GM18519 (cell line): ENCODE measurements around the gene HUWE1.
"Not testable (repeated sequence)": the region's sequence is repeated elsewhere in the genome, so short reads cannot be mapped to it uniquely, and the experiment has no call there.

Experiments used
- ATAC-seq: cut with Tn5 transposase; IDR thresholded peaks from one replicate; pipeline ENCODE4 v1.9.1; 2021; ENCODE audit warnings: mild to moderate bottlenecking, moderate library complexity; ENCODE audit not compliant: unreplicated experiment, low FRiP score

HUWE1 gene

DNA sequence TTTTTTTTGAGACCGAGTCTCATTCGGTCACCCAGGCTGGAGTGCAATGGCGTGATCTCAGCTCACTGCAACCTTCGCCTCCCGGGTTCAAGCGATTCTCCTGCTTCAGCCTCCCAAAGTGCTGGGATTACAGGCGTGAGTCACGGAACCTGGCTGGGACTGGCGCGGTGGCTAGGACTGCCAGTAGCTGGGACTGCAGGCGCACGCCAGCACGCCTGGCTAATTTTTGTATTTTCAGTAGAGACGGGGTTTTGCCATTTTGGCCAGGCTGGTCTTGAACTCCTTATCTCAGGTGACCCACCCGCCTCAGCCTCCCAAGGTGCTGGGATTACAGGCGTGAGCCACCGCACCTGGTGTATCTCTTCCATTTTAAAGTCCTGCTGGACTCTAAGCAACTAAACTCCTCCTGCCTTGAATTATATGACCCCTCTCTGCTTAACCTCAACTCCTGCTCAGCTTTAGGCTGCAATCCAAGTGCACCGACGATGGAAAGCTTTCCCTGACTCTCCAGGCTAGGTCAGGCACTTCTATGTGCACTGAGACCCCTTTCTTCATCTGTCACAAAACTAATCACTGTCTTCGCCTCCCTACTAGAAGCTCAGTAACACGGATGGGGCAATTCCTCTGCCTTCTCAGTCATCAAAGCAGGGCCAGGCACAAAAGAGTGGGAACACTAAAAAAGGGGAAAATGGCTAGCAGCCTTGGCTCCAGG lies 155.1 kb downstream of the HUWE1 start:
- not testable (repeated sequence) for ATAC-seq

DNA sequence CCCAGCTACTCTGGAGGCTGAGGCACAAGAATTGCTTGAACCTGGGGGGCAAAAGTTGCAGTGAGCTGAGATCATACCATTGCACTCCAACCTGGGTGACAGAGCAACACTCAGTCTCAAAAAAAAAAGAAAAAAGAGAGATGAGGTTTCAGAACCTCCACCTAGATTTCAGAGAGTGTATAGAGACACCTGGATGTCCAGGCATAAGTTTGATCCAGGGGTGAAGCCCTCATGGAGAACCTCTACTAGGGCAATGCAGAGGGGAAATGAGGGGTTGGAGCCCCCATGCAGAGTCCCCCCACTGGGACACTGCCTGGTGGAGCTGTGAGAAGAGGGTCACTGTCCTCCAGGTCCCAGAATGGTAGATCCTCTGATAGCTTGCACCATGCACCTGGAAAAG lies 159.5 kb downstream of the HUWE1 start:
- ATAC-seq: no peak

DNA sequence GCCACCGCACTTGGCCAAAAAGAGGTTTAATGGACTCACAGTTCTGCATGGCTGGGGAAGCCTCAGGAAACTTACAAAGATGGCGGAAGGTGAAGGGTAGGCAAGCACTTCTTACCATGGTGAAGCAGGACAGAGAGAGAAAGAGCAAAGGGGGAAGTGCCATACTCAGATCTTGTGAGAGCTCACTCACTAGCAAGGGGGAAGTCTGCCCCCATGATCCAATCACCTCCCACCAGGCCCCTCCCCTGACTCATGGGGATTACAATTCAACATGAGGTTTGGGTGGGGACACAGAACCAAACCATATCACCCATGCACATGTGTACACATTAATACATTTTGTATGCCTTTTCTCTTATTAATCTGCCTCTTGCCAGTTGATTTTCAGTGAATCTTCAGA lies 175.2 kb downstream of the HUWE1 start:
- no peak for ATAC-seq

DNA sequence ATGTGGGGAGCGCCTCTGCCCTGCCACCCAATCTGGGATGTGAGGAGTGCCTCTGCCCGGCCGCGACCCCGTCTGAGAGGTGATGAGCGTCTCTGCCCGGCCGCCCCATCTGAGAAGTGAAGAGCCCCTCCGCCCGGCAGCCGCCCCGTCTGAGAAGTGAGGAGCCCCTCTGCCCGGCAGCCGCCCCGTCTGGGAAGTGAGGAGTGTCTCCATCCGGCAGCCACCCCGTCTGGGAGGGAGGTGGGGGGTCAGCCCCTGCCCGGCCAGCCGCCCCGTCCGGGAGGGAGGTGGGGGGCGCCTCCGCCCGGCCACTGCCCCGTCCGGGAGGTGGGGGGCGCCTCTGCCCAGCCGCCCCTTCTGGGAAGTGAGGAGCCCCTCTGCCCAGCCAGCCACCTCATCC lies 182.5 kb downstream of the HUWE1 start:
- not testable (repeated sequence) for ATAC-seq

DNA sequence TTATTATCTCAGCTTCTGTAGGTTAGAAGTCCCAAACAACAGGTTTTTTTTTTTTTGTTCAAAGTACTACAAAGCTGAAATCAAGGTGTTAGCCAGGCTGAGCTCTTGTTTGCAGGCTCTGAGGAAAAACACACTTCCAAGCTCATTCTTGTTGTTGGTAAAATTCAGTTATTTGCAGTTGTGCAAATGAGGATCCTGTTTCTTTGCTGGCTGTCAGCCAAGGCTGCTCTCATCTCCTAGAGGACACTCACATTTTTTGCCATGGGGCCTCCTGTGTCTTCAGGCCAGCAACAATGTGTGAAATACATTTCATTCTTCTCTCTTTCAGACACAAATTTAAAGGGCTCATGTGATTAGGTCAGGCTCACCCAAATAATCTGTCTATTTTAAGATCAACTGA lies 192.1 kb downstream of the HUWE1 start:
- no peak for ATAC-seq

DNA sequence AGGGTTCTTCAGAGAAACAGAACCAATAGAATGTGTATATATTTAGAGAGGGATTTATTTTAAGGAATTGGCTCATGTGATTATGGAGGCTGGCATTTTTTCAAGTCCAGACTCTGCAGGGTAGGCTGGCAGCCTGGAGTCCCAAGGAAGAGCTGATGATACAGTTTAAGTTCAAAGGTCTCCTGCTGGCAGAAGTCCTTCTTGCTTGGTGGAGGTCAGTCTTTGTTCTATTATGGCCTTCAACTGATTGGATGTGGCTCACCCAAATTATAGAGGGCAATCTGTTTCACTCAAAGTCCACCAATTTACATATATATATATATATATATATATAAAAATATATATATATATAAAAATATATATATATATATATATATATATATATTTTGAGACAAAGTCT lies 200.2 kb downstream of the HUWE1 start:
- ATAC-seq: no peak

DNA sequence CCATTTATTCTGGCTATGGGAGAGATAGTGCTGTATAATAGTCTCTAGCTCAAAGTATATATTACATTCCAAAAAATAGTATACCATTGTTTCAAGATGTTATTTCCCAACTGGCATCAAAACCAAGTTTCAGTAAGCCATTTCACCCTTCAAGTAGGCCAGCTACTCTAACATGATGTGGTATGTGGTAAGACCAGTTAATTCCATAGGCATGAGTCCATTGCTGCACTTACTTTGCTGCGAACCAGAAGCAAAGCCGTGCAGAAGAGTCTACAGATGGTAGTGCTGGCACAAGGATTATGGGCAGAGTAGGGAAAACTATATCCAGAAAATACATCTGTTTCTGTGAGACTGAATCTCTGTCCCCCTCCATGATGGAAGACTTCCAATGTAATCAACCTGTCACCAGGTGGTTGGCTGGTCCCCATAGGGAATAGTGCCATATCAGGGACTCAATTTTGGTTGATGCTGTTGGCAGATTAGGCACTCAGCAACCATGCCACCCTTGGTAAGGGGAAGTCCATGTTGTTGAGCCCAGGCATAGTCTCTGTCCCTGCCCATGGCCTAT lies 202.6 kb downstream of the HUWE1 start:
- ATAC-seq: no peak

DNA sequence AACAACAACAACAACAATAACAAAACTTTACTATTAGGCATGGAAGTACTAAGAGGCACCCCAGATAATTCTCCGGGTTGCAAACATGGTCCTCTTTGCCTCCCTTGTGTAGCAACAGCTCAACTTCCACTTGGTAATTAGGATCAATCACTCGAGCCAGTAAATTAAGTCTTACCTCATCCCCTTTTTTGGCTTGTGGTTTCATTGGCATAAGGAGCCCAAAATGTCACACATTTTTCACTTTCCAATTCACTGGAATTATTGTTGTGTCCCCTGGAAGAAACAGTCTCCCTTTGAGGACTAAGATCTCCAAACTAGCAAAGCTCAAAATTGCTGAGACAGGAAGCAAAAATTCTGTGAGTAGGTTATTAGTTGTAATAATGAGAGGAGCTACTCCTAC lies 203.1 kb downstream of the HUWE1 start:
- no peak for ATAC-seq
